Retinal pigment epithelial cell (primary cell): Measurements from ENCODE around the gene PPP1R15A.

Source experiments
- DNase-seq: peaks from one replicate; pipeline ENCODE4 v3.0.0-alpha.2; 2010; ENCODE audit warnings: low read depth
- H3K4me3 ChIP-seq: 2 replicates; pipeline ENCODE4 v1.5.1; 2011; ENCODE audit warnings: mild to moderate bottlenecking, low read length, control low read depth, moderate library complexity
- CTCF ChIP-seq: conservative IDR thresholded peaks from 2 replicates; pipeline ENCODE4 v1.5.1; 2011; ENCODE audit warnings: low read depth, low read length, control low read depth, inconsistent platforms

The PPP1R15A gene

GRCh38 chr19:48858984-48859710, 13.1 kb upstream of the PPP1R15A start:
- no peak overlapping the region for H3K4me3 ChIP-seq
- no peak for TF ChIP-seq CTCF

GRCh38 chr19:48859711-48860572, 12.3 kb upstream of the PPP1R15A start:
- no peak for TF ChIP-seq CTCF
- DNase-seq = no peak
- H3K4me3 ChIP-seq = no peak overlapping the region

More at GRCh38 chr19:48858984-48859710, 13.1 kb upstream of the PPP1R15A start:
- DNase-seq = no peak

- no peak for TF ChIP-seq CTCF
- no peak for DNase-seq
- H3K4me3 ChIP-seq = no peak overlapping the region
These were observed 10.9 kb upstream of the PPP1R15A start for GRCh38 chr19:48861313-48861712.

- H3K4me3 ChIP-seq = no peak overlapping the region
- DNase-seq = no peak
- no peak for TF ChIP-seq CTCF
These were observed 9.4 kb upstream of the PPP1R15A start for GRCh38 chr19:48862827-48863226.

GRCh38 chr19:48866692-48867091, 5.5 kb upstream of the PPP1R15A start:
- TF ChIP-seq CTCF = no peak
- DNase-seq = no peak
- no peak overlapping the region for H3K4me3 ChIP-seq

- peak overlapping the region; percentile 40 for H3K4me3 ChIP-seq
- no peak for DNase-seq
- TF ChIP-seq CTCF = no peak
These were observed 5.0 kb upstream of the PPP1R15A start for GRCh38 chr19:48867123-48867745.
